Cardiac muscle cell (in vitro differentiated cells and primary cell): ENCODE measurements around the gene MVK. TPM values are rescaled to one million over a fixed set of nuclear protein-coding genes. Genes with fewer than 3 reads are reported as not detected.

Experiments
- DNase-seq, 2 donors: peaks; one replicate each; pipeline versions ENCODE4 v3.0.0 to v3.0.0-alpha.2; 2010 to 2017; ENCODE audit warnings: low read depth in 1 of 2, low spot score in 1 of 2
- H3K27ac ChIP-seq: fragments of 200-600 bp; sonication (generic); 2 replicates; pipeline ENCODE4 v1.5.1; 2016
- H3K27me3 ChIP-seq: fragments of 200-600 bp; sonication (generic); 2 replicates; pipeline ENCODE4 v1.6.0; 2016; ENCODE audit warnings: control low read depth
- H3K36me3 ChIP-seq: fragments of 200-600 bp; sonication (generic); 2 replicates; pipeline ENCODE4 v1.5.1; 2016; ENCODE audit warnings: control low read depth
- H3K4me1 ChIP-seq: fragments of 200-600 bp; sonication (generic); 2 replicates; pipeline ENCODE4 v1.8.1; 2017; ENCODE audit warnings: low read depth, mild to moderate bottlenecking, mixed run types
- H3K4me3 ChIP-seq: fragments of 200-600 bp; sonication (generic); 2 replicates; pipeline ENCODE4 v1.5.1; 2016; ENCODE audit warnings: mild to moderate bottlenecking
- H3K9me3 ChIP-seq: fragments of 200-600 bp; sonication (generic); 2 replicates; pipeline ENCODE4 v1.5.1; 2017; ENCODE audit warnings: low read depth, mild to moderate bottlenecking, control low read depth
- CTCF ChIP-seq: IDR thresholded peaks from 2 replicates; pipeline ENCODE4 v1.5.1; 2012; ENCODE audit warnings: low read depth, mild to moderate bottlenecking, low read length
- polyA plus RNA-seq: library from polyadenylated mRNA; unstranded; fragments of >200 nt; fragmentation: Nextera tagmentation; extraction: Ambion mirVana; gene quantifications from 2 replicates; pipeline ENCODE4 v1.2.1, GENCODE V29; 2016
- total RNA-seq: library from RNA; depleted of rRNA; stranded (reverse); fragments of >200 nt; gene quantifications from 2 replicates; pipeline ENCODE4 v1.2.3, GENCODE V29; 2016

MVK gene
- total and polyA plus RNA-seq, 2 experiments from 2014 or later = 29.0 to 56.1 TPM

- no peaks in the 10 kb centered on the region for H3K4me1 ChIP-seq
- DNase-seq = no peak
- no peak overlapping the region for H3K4me3 ChIP-seq
- H3K27me3 ChIP-seq = no peaks in the 10 kb centered on the region
- H3K9me3 ChIP-seq = no peaks in the 10 kb centered on the region
- no peak overlapping the region for H3K27ac ChIP-seq
- peaks cover 61% of the 10 kb centered on the region for H3K36me3 ChIP-seq
- no peak for TF ChIP-seq CTCF
Measured at GRCh38 chr12:109580272-109580671, 6.7 kb downstream of the MVK start.

- DNase-seq = no peak
- H3K9me3 ChIP-seq = no peaks in the 10 kb centered on the region
- H3K27ac ChIP-seq = peak overlapping the region; percentile 39
- peaks cover 59% of the 10 kb centered on the region for H3K36me3 ChIP-seq
- no peak overlapping the region for H3K4me3 ChIP-seq
- no peaks in the 10 kb centered on the region for H3K4me1 ChIP-seq
- no peak for TF ChIP-seq CTCF
- H3K27me3 ChIP-seq = no peaks in the 10 kb centered on the region
Measured at GRCh38 chr12:109580684-109581333, 7.2 kb downstream of the MVK start.

- no peak overlapping the region for H3K4me3 ChIP-seq
- H3K9me3 ChIP-seq = no peaks in the 10 kb centered on the region
- no peak for DNase-seq
- peaks cover 55% of the 10 kb centered on the region for H3K36me3 ChIP-seq
- no peak for TF ChIP-seq CTCF
- H3K27me3 ChIP-seq = no peaks in the 10 kb centered on the region
- no peaks in the 10 kb centered on the region for H3K4me1 ChIP-seq
- peak overlapping the region; percentile 39 for H3K27ac ChIP-seq
Measured at GRCh38 chr12:109581334-109581691, 7.7 kb downstream of the MVK start.

- no peaks in the 10 kb centered on the region for H3K4me1 ChIP-seq
- TF ChIP-seq CTCF = no peak
- no peaks in the 10 kb centered on the region for H3K27me3 ChIP-seq
- peaks cover 57% of the 10 kb centered on the region for H3K36me3 ChIP-seq
- H3K27ac ChIP-seq = no peak overlapping the region
- no peaks in the 10 kb centered on the region for H3K9me3 ChIP-seq
- H3K4me3 ChIP-seq = no peak overlapping the region
- peak in 1 of 2 donors; percentile 37 for DNase-seq
Measured at GRCh38 chr12:109581856-109582255, 8.3 kb downstream of the MVK start.

GRCh38 chr12:109582636-109583035 lies 9.0 kb downstream of the MVK start:
- peak in 1 of 2 donors; percentile 32 for DNase-seq
- TF ChIP-seq CTCF = no peak
- H3K4me3 ChIP-seq = no peak overlapping the region
- peak overlapping the region; percentile 57 for H3K27ac ChIP-seq
- H3K4me1 ChIP-seq = no peaks in the 10 kb centered on the region
- no peaks in the 10 kb centered on the region for H3K27me3 ChIP-seq
- peaks cover 50% of the 10 kb centered on the region for H3K36me3 ChIP-seq
- H3K9me3 ChIP-seq = no peaks in the 10 kb centered on the region

GRCh38 chr12:109583733-109584132 lies 10.1 kb downstream of the MVK start:
- no peak for DNase-seq
- Histone ChIP-seq H3K27me3 (no peaks in the 10 kb centered on the region), H3K4me1 (no peaks in the 10 kb centered on the region), H3K36me3 (peaks cover 43% of the 10 kb centered on the region), H3K4me3 (no peak overlapping the region), H3K9me3 (no peaks in the 10 kb centered on the region), H3K27ac (no peak overlapping the region)
- TF ChIP-seq CTCF = no peak
